HG03103 (cell line): ENCODE measurements around the gene NPM1.
"Not testable (repeated sequence)": the region's sequence is repeated elsewhere in the genome, so short reads cannot be mapped to it uniquely, and the experiment has no call there.

Experiments used
- ATAC-seq: cut with Tn5 transposase; IDR thresholded peaks from one replicate; pipeline ENCODE4 v1.9.1; 2021; ENCODE audit warnings: low read depth; ENCODE audit not compliant: unreplicated experiment

NPM1 gene

GRCh38 chr5:171409164-171410136, 21.8 kb downstream of the NPM1 start:
- ATAC-seq: no peak

GRCh38 chr5:171410181-171410580, 22.5 kb downstream of the NPM1 start:
- no peak for ATAC-seq

- no peak for ATAC-seq
Observed at GRCh38 chr5:171412186-171412585, 24.5 kb downstream of the NPM1 start.

- no peak for ATAC-seq
Observed at GRCh38 chr5:171413153-171413910, 25.7 kb downstream of the NPM1 start.

GRCh38 chr5:171413993-171414392, 26.3 kb downstream of the NPM1 start:
- not testable (repeated sequence) for ATAC-seq

GRCh38 chr5:171415115-171415730, 27.6 kb downstream of the NPM1 start:
- ATAC-seq: no peak

- no peak for ATAC-seq
Observed at GRCh38 chr5:171416160-171417049, 28.8 kb downstream of the NPM1 start.

GRCh38 chr5:171418316-171418981, 30.8 kb downstream of the NPM1 start:
- ATAC-seq: no peak

GRCh38 chr5:171418982-171419687, 31.5 kb downstream of the NPM1 start, which contains the start of gene FGF18:
Gene FGF18 (plus strand): TSS chr5:171419647. CDS start chr5:171420200, 553 bp downstream.
- peak; percentile 40 for ATAC-seq

- ATAC-seq: peak; percentile 23
Observed at GRCh38 chr5:171419688-171420430, 32.2 kb downstream of the NPM1 start.

- no peak for ATAC-seq
Observed at GRCh38 chr5:171420431-171421241, 33.0 kb downstream of the NPM1 start.

GRCh38 chr5:171421331-171422262, 33.9 kb downstream of the NPM1 start:
- no peak for ATAC-seq

GRCh38 chr5:171422495-171422894, 34.8 kb downstream of the NPM1 start:
- ATAC-seq: no peak

- ATAC-seq: no peak
Observed at GRCh38 chr5:171422902-171423663, 35.4 kb downstream of the NPM1 start.

- ATAC-seq: no peak
Observed at GRCh38 chr5:171424726-171425125, 37.1 kb downstream of the NPM1 start.
